Panc1 (cell line): Measurements from ENCODE around the gene MTOR. TPM values are rescaled to one million over a fixed set of nuclear protein-coding genes. Genes with fewer than 3 reads are reported as not detected.

Experiments
- ATAC-seq: fragments of 200-7000 bp; cut with Tn5 transposase; 2 replicates; pipeline ENCODE4 v1.9.1; 2020; ENCODE audit warnings: mild to moderate bottlenecking, moderate library complexity
- BruUV-seq: library from RNA; stranded (reverse); fragments of 400-500 nt; replicated peaks from 2 replicates; lab custom pipeline; 2021; lab: Mats Ljungman, UMichigan
- CTCF ChIA-PET: fragments of 300-600 bp; sonication (Branson Sonifier 250); formaldehyde crosslinking; loops from one replicate; lab custom pipeline; 2022; ENCODE audit warnings: antibody characterized with exemption; lab: Charles Lee
- POLR2A ChIA-PET: fragments of 300-600 bp; sonication (Branson Sonifier 250); formaldehyde crosslinking; loops from one replicate; lab custom pipeline; 2022; ENCODE audit warnings: antibody characterized with exemption; lab: Charles Lee
- DNase-seq: peaks from one replicate; pipeline ENCODE4 v3.0.0-alpha.2; 2010; ENCODE audit warnings: low read depth, low spot score
- H3K27ac ChIP-seq: 2 replicates; pipeline ENCODE4 v1.5.1; 2011; ENCODE audit warnings: mild to moderate bottlenecking, low read length, inconsistent platforms
- H3K27me3 ChIP-seq: fragments of 200-500 bp; sonication (Bioruptor generic); 2 replicates; pipeline ENCODE4 v1.6.0; 2014; ENCODE audit warnings: low read length, inconsistent platforms; ENCODE audit not compliant: control insufficient read depth, insufficient read depth
- H3K36me3 ChIP-seq: fragments of 200-500 bp; sonication (Bioruptor generic); 2 replicates; pipeline ENCODE4 v1.5.1; 2014; ENCODE audit warnings: inconsistent platforms, mild to moderate bottlenecking, low read length, moderate library complexity; ENCODE audit not compliant: control insufficient read depth, insufficient read depth
- H3K4me1 ChIP-seq: 2 replicates; pipeline ENCODE4 v1.5.1; 2011; ENCODE audit warnings: inconsistent platforms, mild to moderate bottlenecking, low read length, moderate library complexity; ENCODE audit not compliant: control insufficient read depth, insufficient read depth
- H3K4me3 ChIP-seq, 2 experiments: 2 replicates each; pipeline ENCODE4 v1.5.1; 2011 to 2012; ENCODE audit warnings: low read depth in 2 of 2, low read length in 2 of 2, mild to moderate bottlenecking in 2 of 2, inconsistent platforms in 1 of 2, moderate library complexity in 1 of 2
- H3K9me3 ChIP-seq: fragments of 200-500 bp; sonication (Bioruptor generic); 2 replicates; pipeline ENCODE4 v1.5.1; 2014; ENCODE audit warnings: low read depth, mild to moderate bottlenecking, inconsistent platforms, low read length, moderate library complexity; ENCODE audit not compliant: control insufficient read depth, insufficient read depth
- POLR2AphosphoS5 ChIP-seq: IDR thresholded peaks from 2 replicates; pipeline ENCODE4 v1.6.1; 2012; ENCODE audit warnings: mild to moderate bottlenecking, low read depth, low read length, moderate library complexity
- SIN3A ChIP-seq: IDR thresholded peaks from 2 replicates; pipeline ENCODE4 v1.6.1; 2012; ENCODE audit warnings: low read depth, mild to moderate bottlenecking, low read length, moderate library complexity, borderline replicate concordance; ENCODE audit not compliant: insufficient read depth
- TCF7L2 ChIP-seq: IDR thresholded peaks from 2 replicates; pipeline ENCODE4 v1.6.1; 2011; ENCODE audit warnings: mild to moderate bottlenecking, low read depth, low read length, inconsistent platforms
- in situ Hi-C: cut with HindIII; loops from 2 replicates; pipeline ENCODE4 v1.10.0; 2016; ENCODE audit warnings: low sequenced_read_pairs, low pct_unique_long_range_greater_than_20kb
- intact Hi-C: fragments of 100-400 bp; cut with micrococcal nuclease; formaldehyde crosslinking; loops from one replicate; pipeline ENCODE4 v1.10.0; 2022; ENCODE audit not compliant: unreplicated experiment
- total RNA-seq: library from RNA; stranded (reverse); gene quantifications from one replicate; pipeline ENCODE4 v1.2.1, GENCODE V29; 2021; ENCODE audit not compliant: unreplicated experiment
- TF ChIP-seq, protein P1 (sequence below): fragments of 450-650 bp; IDR thresholded peaks from 2 replicates; pipeline ENCODE4 v1.5.1; 2017; ENCODE audit warnings: mild to moderate bottlenecking
- TF ChIP-seq, protein P2 (sequence below), 2 experiments: IDR thresholded peaks; 2 replicates each; pipeline ENCODE4 v1.6.1; 2011 to 2012; ENCODE audit warnings: low read depth in 2 of 2, control low read depth in 1 of 2, low read length in 1 of 2, mild to moderate bottlenecking in 1 of 2, moderate library complexity in 1 of 2; ENCODE audit not compliant: insufficient read depth in 1 of 2

MTOR gene
- total RNA-seq, 1 experiment from 2014 or later: 71.2 TPM

DNA sequence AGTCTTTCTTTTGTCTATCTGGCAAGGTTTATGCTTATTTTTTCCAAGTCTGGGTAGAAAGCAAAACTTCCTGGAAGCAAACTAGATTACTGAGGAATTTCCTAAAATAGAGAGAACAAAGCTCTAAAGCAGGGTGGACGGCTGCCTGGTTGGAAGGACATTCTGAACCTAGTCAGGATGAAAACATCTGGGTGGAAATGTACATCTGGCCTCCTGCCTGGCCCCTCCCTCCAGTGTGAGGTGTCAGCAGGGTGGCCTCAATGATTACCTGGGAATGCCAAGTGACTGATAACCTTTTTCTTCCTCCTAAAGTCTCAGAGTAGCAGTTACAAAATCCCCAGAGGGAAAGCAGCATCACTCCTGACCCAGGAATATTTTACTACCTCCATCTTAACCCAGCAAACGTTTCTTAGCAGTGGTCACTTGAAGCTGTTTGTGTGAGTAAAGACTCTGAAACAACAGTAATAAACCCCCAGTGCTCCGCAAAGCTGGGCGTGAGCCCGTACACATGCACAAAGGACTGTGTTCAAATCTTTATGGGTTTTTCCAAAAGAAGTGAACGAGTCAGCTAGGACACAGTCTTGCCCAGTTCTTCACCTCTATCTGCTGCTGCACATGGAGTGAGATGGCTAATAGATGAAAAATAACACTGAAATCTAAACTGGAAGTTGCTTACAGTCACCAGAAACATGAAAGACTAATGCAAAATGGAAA, 54.3 kb downstream of the MTOR start:
- Histone ChIP-seq H3K27me3 (no peaks in the 10 kb centered on the region), H3K27ac (peak overlapping the region; percentile 36; the same call in 1 of the 2 replicates), H3K4me3 (no peak overlapping the region), H3K9me3 (no peaks in the 10 kb centered on the region), H3K36me3 (peaks cover 35% of the 10 kb centered on the region), H3K4me1 (no peaks in the 10 kb centered on the region)
- ATAC-seq (no peak), DNase-seq (no peak)
- in situ Hi-C loops: no loop called here
- CTCF ChIA-PET: no interaction called here
- POLR2A ChIA-PET: no interaction called here
- TF ChIP-seq, protein P1, sequence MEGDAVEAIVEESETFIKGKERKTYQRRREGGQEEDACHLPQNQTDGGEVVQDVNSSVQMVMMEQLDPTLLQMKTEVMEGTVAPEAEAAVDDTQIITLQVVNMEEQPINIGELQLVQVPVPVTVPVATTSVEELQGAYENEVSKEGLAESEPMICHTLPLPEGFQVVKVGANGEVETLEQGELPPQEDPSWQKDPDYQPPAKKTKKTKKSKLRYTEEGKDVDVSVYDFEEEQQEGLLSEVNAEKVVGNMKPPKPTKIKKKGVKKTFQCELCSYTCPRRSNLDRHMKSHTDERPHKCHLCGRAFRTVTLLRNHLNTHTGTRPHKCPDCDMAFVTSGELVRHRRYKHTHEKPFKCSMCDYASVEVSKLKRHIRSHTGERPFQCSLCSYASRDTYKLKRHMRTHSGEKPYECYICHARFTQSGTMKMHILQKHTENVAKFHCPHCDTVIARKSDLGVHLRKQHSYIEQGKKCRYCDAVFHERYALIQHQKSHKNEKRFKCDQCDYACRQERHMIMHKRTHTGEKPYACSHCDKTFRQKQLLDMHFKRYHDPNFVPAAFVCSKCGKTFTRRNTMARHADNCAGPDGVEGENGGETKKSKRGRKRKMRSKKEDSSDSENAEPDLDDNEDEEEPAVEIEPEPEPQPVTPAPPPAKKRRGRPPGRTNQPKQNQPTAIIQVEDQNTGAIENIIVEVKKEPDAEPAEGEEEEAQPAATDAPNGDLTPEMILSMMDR: no peak
- TF ChIP-seq SIN3A (no peak), POLR2AphosphoS5 (no peak), TCF7L2 (no peak)
- TF ChIP-seq, protein P2, sequence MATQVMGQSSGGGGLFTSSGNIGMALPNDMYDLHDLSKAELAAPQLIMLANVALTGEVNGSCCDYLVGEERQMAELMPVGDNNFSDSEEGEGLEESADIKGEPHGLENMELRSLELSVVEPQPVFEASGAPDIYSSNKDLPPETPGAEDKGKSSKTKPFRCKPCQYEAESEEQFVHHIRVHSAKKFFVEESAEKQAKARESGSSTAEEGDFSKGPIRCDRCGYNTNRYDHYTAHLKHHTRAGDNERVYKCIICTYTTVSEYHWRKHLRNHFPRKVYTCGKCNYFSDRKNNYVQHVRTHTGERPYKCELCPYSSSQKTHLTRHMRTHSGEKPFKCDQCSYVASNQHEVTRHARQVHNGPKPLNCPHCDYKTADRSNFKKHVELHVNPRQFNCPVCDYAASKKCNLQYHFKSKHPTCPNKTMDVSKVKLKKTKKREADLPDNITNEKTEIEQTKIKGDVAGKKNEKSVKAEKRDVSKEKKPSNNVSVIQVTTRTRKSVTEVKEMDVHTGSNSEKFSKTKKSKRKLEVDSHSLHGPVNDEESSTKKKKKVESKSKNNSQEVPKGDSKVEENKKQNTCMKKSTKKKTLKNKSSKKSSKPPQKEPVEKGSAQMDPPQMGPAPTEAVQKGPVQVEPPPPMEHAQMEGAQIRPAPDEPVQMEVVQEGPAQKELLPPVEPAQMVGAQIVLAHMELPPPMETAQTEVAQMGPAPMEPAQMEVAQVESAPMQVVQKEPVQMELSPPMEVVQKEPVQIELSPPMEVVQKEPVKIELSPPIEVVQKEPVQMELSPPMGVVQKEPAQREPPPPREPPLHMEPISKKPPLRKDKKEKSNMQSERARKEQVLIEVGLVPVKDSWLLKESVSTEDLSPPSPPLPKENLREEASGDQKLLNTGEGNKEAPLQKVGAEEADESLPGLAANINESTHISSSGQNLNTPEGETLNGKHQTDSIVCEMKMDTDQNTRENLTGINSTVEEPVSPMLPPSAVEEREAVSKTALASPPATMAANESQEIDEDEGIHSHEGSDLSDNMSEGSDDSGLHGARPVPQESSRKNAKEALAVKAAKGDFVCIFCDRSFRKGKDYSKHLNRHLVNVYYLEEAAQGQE (IDR thresholded peaks at IDR 0.05; ENCODE audit: insufficient read depth in 1 of 2, low read depth in 2 of 2, low read length in 1 of 2): no peak
- BruUV-seq: no TSS peak
- intact Hi-C loops: no loop called here

DNA sequence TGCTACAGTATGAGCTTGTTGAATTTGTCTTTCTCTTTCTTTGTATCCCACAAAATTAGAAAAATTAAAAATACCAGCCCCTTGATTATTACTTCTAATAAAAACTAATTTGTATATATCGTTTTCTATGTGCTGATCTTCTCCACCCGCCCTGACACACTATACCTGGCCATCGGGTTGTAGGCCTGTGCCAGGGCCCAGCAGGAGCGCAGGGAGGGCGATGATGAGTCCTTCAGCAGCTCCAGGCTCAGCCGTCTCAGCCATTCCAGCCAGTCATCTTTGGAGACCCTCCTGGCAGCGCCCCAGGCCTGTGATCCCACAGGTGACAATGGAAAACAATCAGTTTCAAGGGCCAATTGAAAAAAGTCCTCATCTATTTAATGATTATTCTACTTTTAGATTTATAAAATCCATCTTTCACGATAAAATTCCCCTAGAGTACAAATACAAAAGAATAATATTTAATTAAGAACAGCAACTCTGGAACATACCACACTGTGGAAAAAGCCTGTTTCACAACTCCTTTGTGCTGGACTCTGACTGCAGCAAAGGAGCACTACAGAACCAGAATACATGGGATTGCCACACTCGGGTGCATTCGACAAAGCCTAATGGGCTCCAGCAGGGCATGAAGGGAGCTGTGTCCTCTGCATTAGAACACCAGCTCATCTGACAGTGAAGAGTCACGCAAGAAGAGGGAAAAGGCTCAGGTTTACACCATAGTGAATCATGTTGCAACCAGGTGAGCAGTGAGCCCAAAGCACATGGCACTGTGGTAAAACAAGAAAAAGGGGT, 57.8 kb downstream of the MTOR start:
- H3K27ac ChIP-seq: no peak overlapping the region; the same call in 1 of the 2 replicates
- BruUV-seq: no TSS peak
- DNase-seq (no peak), ATAC-seq (no peak)
- POLR2A ChIA-PET: interaction anchor here (0.6 kb wide), 1 partner anchor 32 kb away, joined by 9 read pairs; no protein-coding TSS in a partner anchor
- H3K4me1 ChIP-seq: no peaks in the 10 kb centered on the region
- peaks cover 26% of the 10 kb centered on the region for H3K36me3 ChIP-seq
- CTCF ChIA-PET: interaction anchor here (0.5 kb wide), 1 partner anchor 22 kb away, joined by 5 read pairs; no protein-coding TSS in a partner anchor
- no peak overlapping the region for H3K4me3 ChIP-seq
- in situ Hi-C loops (no loop called here), intact Hi-C loops (no loop called here)
- no peaks in the 10 kb centered on the region for H3K27me3 ChIP-seq
- H3K9me3 ChIP-seq: no peaks in the 10 kb centered on the region
- TF ChIP-seq POLR2AphosphoS5: no peak
- TF ChIP-seq SIN3A: no peak
- TF ChIP-seq, protein P2 (IDR thresholded peaks at IDR 0.05; ENCODE audit: insufficient read depth in 1 of 2, low read depth in 2 of 2, low read length in 1 of 2): no peak
- TF ChIP-seq, protein P1: no peak
- TF ChIP-seq TCF7L2: no peak
